Neural cell (in vitro differentiated cells): ENCODE measurements around the gene GFAP.

ENCODE experiments used
- CTCF ChIP-seq: fragments of 450-650 bp; IDR thresholded peaks from 2 replicates; pipeline ENCODE4 v1.5.1; 2014; ENCODE audit warnings: antibody characterized with exemption, mild to moderate bottlenecking, moderate library complexity; ENCODE audit not compliant: poor library complexity, severe bottlenecking
- EZH2 ChIP-seq: fragments of 200-600, 300-800 bp; shearing (Covaris generic), sonication (generic); IDR thresholded peaks from 2 replicates; pipeline ENCODE4 v1.6.1; 2014; ENCODE audit warnings: antibody characterized with exemption, low read length, borderline replicate concordance, mild to moderate bottlenecking; ENCODE audit not compliant: insufficient read depth, poor library complexity, severe bottlenecking
- MXI1 ChIP-seq: fragments of 450-650 bp; conservative IDR thresholded peaks from 2 replicates; pipeline ENCODE4 v1.6.1; 2014; ENCODE audit warnings: antibody characterized with exemption, mild to moderate bottlenecking; ENCODE audit not compliant: poor library complexity, severe bottlenecking
- RAD21 ChIP-seq: fragments of 450-650 bp; conservative IDR thresholded peaks from 2 replicates; pipeline ENCODE4 v1.6.1; 2014; ENCODE audit warnings: antibody characterized with exemption, mild to moderate bottlenecking, moderate library complexity
- TAF1 ChIP-seq: IDR thresholded peaks from 2 replicates; pipeline ENCODE4 v1.6.1; 2012; ENCODE audit warnings: low read depth

GRCh38 chr17:44932096-44932786, 16.9 kb upstream of the GFAP start:
- no peak for TF ChIP-seq TAF1
- no peak for TF ChIP-seq CTCF
- TF ChIP-seq RAD21, result no peak
- TF ChIP-seq EZH2, result no peak
- TF ChIP-seq MXI1, result no peak
